GM19463 (cell line): ENCODE data around the gene SYCN.

Source experiments
- ATAC-seq: cut with Tn5 transposase; IDR thresholded peaks from one replicate; pipeline ENCODE4 v1.9.1; 2021; ENCODE audit warnings: mild to moderate bottlenecking, moderate library complexity; ENCODE audit not compliant: unreplicated experiment

SYCN gene

GRCh38 chr19:39196320-39196719 is 7.7 kb downstream of the SYCN start:
- ATAC-seq, result no peak

GRCh38 chr19:39195755-39196154 is 8.3 kb downstream of the SYCN start:
- no peak for ATAC-seq

GRCh38 chr19:39194832-39195542 is 9.1 kb downstream of the SYCN start:
- no peak for ATAC-seq

- no peak for ATAC-seq
These were observed 10.3 kb downstream of the SYCN start for GRCh38 chr19:39193803-39194202.

GRCh38 chr19:39192846-39193245 is 11.2 kb downstream of the SYCN start:
- no peak for ATAC-seq

GRCh38 chr19:39190768-39191167 is 13.3 kb downstream of the SYCN start:
- ATAC-seq, result no peak

GRCh38 chr19:39188960-39189359 is 15.1 kb downstream of the SYCN start:
- no peak for ATAC-seq

GRCh38 chr19:39187552-39187943 is 16.5 kb downstream of the SYCN start:
- ATAC-seq, result no peak

- ATAC-seq, result no peak
These were observed 17.7 kb downstream of the SYCN start for GRCh38 chr19:39186391-39186790.

- ATAC-seq, result no peak
These were observed 21.0 kb downstream of the SYCN start for GRCh38 chr19:39183104-39183503.

GRCh38 chr19:39182174-39182505 is 21.9 kb downstream of the SYCN start:
- no peak for ATAC-seq

GRCh38 chr19:39181500-39182173 is 22.4 kb downstream of the SYCN start:
- ATAC-seq, result no peak

GRCh38 chr19:39180749-39181148 is 23.3 kb downstream of the SYCN start:
- ATAC-seq, result no peak

GRCh38 chr19:39179754-39180153 is 24.3 kb downstream of the SYCN start:
- no peak for ATAC-seq

- ATAC-seq, result no peak
These were observed 25.6 kb downstream of the SYCN start for GRCh38 chr19:39178296-39179006.

- no peak for ATAC-seq
These were observed 26.3 kb downstream of the SYCN start for GRCh38 chr19:39177736-39178135.

GRCh38 chr19:39177110-39177699 is 26.9 kb downstream of the SYCN start:
- ATAC-seq, result no peak

- ATAC-seq, result no peak
These were observed 28.5 kb downstream of the SYCN start for GRCh38 chr19:39175564-39175963.

GRCh38 chr19:39174558-39175544 is 29.2 kb downstream of the SYCN start:
- no peak for ATAC-seq

GRCh38 chr19:39174142-39174541 is 29.9 kb downstream of the SYCN start:
- no peak for ATAC-seq
